Measurements from ENCODE around the gene RAB7A.

Gene RAB7A

GRCh38 chr3:128726023-128727016 is at the start of gene RAB7A:
Gene RAB7A, plus strand, starts transcription at chr3:128726183. Its CDS starts 69,185 bp downstream, at chr3:128795368.
- peak; percentile 97 to 98 for DNase-seq

GRCh38 chr3:128679338-128679737 is 46.6 kb upstream of the RAB7A start:
- DNase-seq, result no peak

DNA sequence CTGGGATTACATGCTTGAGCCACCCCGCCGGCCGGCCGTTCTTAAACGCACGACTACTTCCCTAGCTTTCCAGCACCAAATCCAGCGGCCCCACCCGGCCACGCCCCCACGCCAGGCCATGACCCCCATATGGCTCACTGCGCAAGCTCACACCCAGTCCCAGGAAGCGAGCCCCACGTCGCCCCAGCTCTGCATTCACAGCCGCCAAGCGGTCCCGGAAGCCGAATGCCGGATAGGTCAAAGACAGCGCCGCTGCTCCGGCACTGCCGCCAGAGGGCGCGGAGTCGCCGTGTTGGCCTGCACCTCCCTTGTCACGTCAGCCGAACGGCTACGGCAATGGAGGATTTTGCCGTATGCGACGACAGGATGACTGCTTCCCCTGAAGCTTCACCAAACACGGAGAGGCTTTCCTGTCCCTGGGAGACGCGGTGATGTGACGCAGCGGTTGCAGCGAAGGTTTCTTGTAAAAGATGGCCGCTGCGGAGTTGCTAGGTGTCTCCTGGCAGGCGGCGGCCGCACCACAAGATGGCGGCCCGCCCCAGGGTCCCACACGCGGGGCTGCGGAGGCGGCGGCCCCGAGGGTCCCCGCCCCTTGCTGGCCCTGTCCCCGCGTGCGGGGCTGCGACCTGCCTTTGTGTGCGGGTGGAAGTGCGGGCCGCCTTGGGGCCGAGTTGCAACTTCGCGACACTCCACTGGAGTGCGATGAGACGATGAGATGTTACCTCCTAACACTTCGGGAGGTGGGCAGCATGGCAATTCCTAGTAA is 45.2 kb upstream of the RAB7A start:
- DNase-seq, result peak; percentile 100

- DNase-seq, result no peak
Measured at GRCh38 chr3:128681369-128681829, 44.6 kb upstream of the RAB7A start.

GRCh38 chr3:128683957-128684356 is 42.0 kb upstream of the RAB7A start:
- no peak for DNase-seq

GRCh38 chr3:128684986-128685726 is 40.8 kb upstream of the RAB7A start:
- DNase-seq, result no peak

DNA sequence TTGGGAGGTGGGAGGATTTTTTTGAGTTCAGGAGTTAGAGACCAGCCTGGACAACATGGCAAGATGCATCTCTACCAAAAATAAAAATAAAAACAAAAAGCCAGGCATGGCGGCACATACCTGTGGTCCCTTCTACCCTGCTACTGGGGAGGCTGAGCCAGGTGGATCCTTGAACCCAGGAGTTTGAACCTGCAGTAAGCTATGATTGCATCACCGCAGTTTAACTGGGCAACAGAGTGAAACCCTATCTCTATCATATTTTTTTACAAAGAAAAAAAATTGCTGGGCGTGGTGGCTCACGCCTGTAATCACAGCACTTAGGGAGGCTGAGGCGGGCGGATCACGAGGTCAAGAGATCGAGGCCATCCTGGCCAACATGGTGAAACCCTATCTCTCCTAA is 39.5 kb upstream of the RAB7A start:
- DNase-seq, result no peak

GRCh38 chr3:128689060-128689459 is 36.9 kb upstream of the RAB7A start:
- DNase-seq, result no peak

- no peak for DNase-seq
Measured at GRCh38 chr3:128693696-128694095, 32.3 kb upstream of the RAB7A start.

- DNase-seq, result no peak
Measured at GRCh38 chr3:128697341-128697740, 28.6 kb upstream of the RAB7A start.

DNA sequence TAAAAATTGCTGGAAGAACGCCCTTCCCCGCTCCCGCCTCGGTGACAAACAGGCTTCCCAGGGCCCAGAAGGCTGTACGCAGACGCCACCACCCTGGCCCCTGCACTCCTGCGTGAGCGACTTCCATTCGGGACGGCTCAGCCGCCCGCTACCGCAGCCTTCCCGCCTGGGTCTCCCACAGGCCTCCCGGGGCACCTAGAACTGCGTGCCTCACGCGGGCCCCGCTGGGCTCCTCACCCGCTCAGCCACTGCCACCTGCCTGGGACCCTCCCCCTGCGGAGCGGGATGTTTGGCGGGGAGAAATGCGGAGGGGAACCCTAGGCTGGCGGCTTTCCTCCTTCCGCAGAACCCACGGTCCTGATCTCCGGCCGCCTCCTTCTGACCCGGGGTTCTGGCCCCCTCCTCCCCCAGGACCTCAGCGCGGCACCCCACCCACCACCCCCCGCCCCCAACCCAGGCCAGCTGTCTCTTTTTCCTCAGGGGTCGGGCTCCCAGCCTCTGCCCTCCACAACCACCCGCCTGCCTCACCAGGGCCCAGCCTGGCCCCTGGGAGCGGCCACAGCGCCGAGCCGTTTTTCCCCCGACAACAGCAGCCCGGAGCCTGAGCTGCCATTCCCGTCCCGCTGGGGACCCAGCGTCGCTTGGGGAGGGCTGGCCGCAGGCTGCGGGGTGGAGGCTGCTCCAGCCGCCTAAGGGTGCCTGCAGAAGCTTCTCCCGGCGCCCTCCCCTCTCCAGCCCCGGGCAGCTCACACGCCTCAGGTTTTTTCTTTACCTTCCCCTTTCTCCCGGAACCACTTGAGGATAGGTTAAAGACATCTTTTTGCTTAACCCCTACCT is 27.6 kb upstream of the RAB7A start:
- peak; percentile 24 to 34 for DNase-seq

GRCh38 chr3:128701342-128702212 is 24.4 kb upstream of the RAB7A start:
- no peak for DNase-seq

GRCh38 chr3:128702391-128702790 is 23.6 kb upstream of the RAB7A start:
- DNase-seq, result no peak

GRCh38 chr3:128703561-128703960 is 22.4 kb upstream of the RAB7A start:
- no peak for DNase-seq

- no peak for DNase-seq
Measured at GRCh38 chr3:128706086-128706615, 19.8 kb upstream of the RAB7A start.

DNA sequence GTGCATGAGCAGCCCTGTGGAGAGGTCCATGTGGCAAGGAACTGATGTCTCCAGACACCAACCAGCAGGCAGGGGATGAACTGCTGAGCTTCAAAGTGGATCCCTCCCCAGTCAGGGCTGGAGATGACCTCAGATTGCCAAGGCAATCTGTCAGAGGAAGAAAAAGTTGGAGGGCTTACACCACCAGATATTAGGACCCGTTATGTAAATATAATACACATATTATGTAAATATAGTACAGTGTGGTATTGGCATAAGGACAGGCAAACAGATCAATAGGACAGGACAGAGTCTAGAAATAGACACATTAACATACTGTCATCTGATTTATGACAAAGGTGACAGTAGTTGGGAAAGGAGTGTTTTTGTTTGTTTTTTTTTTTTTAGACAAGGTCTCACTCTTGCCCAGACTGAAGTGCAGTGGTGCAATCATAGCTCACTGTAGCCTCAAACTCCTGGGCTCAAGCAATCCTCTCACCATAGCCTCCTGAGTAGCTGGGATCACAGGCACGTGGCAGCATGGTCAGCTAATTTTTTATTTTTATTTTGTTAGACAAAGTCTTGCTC is 18.0 kb upstream of the RAB7A start:
- DNase-seq, result no peak

GRCh38 chr3:128709038-128709437 is 16.9 kb upstream of the RAB7A start:
- no peak for DNase-seq

- DNase-seq, result no peak
Measured at GRCh38 chr3:128709506-128710210, 16.3 kb upstream of the RAB7A start.

DNA sequence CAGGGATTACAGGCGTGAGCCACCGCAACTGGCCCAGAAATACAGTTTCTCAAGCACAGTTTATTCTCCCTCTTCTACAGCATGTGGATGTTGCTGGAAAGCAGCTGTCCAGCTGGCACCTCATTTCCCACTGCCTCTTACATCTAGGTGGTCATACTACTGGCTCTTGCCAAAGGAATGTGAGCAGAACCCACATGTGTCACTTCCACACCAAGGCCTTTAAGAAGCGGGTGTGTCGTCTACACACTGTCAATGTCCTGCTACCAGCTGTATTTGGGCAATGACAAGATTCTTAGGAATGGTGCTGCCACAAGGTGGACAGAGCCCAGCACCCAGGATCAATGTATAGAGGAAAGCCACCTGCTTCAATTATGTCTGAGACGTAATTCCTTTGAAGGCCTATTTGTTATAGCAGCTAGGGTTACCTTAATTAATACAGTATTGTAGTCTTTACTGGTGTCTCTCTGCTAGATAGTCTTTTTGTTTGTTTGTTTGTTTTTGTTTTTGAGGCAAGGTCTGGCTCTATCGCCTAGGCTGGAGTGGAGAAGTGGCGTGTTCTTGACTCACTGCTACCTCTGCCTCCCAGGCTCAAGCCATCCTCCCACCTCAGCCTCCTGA is 15.1 kb upstream of the RAB7A start:
- no peak for DNase-seq

Measured in activated CD4-positive, alpha-beta T cell treated with anti-CD3 and anti-CD28 coated beads, Interleukin-2, amount 50 U/mL, for 48 hours (primary cell).